ENCODE data around the gene GUCA2B. TPM values are rescaled to one million over a fixed set of nuclear protein-coding genes. Genes with fewer than 3 reads are reported as not detected.

GUCA2B gene
- total RNA-seq (2022; extraction: Qiagen RNA extraction), result 0.20 to 0.32 TPM (median 0.23 TPM) in 3 of 5 replicates, not detected in the others

DNA sequence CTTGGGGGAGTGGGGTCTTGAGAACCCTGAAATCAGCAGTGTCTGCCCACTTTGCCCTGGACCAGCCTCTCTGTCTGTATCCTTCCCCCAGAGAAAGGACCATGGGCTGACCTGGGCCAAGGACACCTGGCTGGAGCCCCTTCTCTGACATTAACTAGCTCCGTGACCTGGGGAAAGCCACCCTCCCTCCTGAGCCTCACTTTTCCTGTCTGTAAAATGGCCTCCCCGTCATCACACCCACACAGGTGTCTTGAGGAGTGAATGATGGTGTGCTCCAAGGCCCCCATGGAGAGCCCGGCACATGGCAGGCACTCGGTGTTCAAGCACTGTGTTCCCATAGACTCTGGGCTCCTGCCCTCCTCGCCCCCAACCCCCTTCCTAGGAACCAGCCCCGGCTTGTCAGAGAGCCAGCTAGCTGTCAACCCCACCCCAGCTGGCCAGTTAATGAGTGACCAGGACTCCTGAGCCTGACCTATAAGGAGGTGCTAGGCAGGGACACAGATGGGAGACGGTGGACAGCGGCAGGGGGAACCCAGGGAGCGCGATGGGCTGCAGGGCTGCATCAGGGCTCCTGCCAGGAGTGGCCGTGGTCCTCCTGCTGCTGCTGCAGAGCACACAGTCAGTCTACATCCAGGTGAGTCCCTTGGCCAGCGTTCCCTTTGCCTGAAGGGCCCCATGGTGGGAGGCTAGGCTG is at the start of gene GUCA2B:
Gene GUCA2B (plus strand): TSS at position 504 of the 694 bp plus-strand sequence. CDS start 41 bp downstream, at position 545.

DNA sequence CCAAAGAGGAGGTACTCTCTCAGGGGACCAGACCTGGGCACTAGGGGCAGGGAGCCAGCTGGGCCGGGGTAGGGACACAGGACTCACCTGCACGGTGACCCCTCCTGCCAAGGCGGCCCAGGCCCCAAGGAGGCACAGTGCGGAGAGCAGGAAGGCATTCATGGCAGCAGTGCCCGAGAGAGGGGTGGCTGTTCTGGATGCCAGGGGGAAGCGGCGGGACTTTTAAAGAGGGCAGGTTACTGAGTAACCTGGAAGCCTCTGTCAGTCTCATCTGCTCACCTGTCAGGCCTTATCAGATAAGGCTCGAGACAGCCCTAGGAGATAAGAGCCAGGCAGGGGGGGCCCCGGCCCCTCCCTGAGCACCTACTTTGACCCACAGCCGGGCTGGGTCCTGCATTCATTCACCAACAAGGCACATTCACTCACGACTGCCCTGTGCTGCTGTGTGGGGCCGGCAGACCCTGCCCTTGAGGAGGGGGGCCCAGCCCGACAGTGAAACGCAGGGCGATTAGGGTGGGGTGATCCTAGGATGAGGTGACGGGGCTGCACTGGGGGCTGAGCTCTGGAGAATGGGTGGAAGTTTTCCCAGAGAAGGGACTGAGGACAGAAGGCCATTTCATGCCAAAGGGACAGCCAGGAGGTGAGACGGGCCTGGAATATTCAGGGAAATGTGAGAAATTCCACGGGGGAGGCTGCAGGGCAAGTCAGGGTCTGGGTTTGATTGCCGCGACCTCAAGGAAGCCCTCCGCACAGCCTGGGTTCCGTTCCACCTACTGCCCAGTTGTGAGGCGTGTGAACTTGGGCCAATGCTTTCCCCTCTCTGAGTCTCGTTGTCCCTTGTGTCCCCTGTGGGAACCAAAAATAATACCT is 11.6 kb downstream of the GUCA2B start, which contains the start of gene GUCA2A:
Gene GUCA2A (minus strand): TSS at position 195 of the 870 bp plus-strand sequence. CDS start 33 bp downstream, at position 162.

Other genes with a start within 250 kb of the GUCA2B start
- gene HIVEP3, start 234.5 kb upstream of the GUCA2B start, total RNA-seq (2022; extraction: Qiagen RNA extraction), result 2.6 to 3.3 TPM (median 3.2 TPM) in 5 replicates
- gene GUCA2A, start 11.3 kb downstream of the GUCA2B start, total RNA-seq (2022; extraction: Qiagen RNA extraction), result 0.29 TPM in 1 of 5 replicates, not detected in the others
- 15.2 to 20.3 TPM (median 18.1 TPM) in 5 replicates for gene FOXJ3, start 181.8 kb downstream of the GUCA2B start, total RNA-seq (2022; extraction: Qiagen RNA extraction)
- 0.38 to 0.90 TPM (median 0.66 TPM) in 5 replicates for gene RIMKLA, start 227.4 kb downstream of the GUCA2B start, total RNA-seq (2022; extraction: Qiagen RNA extraction)

Measured in A549 treated with Hydrocortisone at 1 μM for 4 hours (cell line).